HEK293 (cell line): ENCODE results near the gene LGALS13.

Source experiments
- CTCF ChIP-seq: fragments of 450-650 bp; formaldehyde crosslinking; IDR thresholded peaks from 2 replicates; pipeline ENCODE4 v1.5.1; 2016; ENCODE audit warnings: missing biosample characterization, missing genetic modification characterization
- IKZF3 ChIP-seq: fragments of 450-650 bp; IDR thresholded peaks from 2 replicates; pipeline ENCODE4 v1.5.0; 2018; ENCODE audit warnings: missing biosample characterization, mild to moderate bottlenecking, missing genetic modification characterization, moderate library complexity
- KLF9 ChIP-seq: fragments of 450-650 bp; formaldehyde crosslinking; IDR thresholded peaks from 2 replicates; pipeline ENCODE4 v1.5.1; 2016; ENCODE audit warnings: missing biosample characterization, missing genetic modification characterization, low read depth
- OSR2 ChIP-seq: fragments of 450-650 bp; formaldehyde crosslinking; IDR thresholded peaks from 2 replicates; pipeline ENCODE4 v1.5.1; 2016; ENCODE audit warnings: missing biosample characterization, missing genetic modification characterization
- REST ChIP-seq: fragments of 450-650 bp; formaldehyde crosslinking; IDR thresholded peaks from 2 replicates; pipeline ENCODE4 v1.5.1; 2016; ENCODE audit warnings: missing biosample characterization, missing genetic modification characterization
- SCRT2 ChIP-seq: fragments of 450-650 bp; formaldehyde crosslinking; IDR thresholded peaks from 2 replicates; pipeline ENCODE4 v1.5.1; 2016; ENCODE audit warnings: missing biosample characterization, missing genetic modification characterization
- TCF7L2 ChIP-seq: IDR thresholded peaks from 2 replicates; pipeline ENCODE4 v1.6.1; 2011; ENCODE audit warnings: low read depth, mild to moderate bottlenecking, inconsistent platforms, low read length, moderate library complexity, borderline replicate concordance
- ZBTB6 ChIP-seq: fragments of 450-650 bp; formaldehyde crosslinking; IDR thresholded peaks from 2 replicates; pipeline ENCODE4 v1.5.1; 2017; ENCODE audit warnings: missing biosample characterization, missing genetic modification characterization
- ZNF2 ChIP-seq: fragments of 450-650 bp; formaldehyde crosslinking; IDR thresholded peaks from 2 replicates; pipeline ENCODE4 v1.5.1; 2016; ENCODE audit warnings: missing biosample characterization, missing genetic modification characterization
- ZNF239 ChIP-seq: fragments of 450-650 bp; formaldehyde crosslinking; IDR thresholded peaks from 2 replicates; pipeline ENCODE4 v1.5.1; 2016; ENCODE audit warnings: missing biosample characterization, missing genetic modification characterization
- ZSCAN16 ChIP-seq: fragments of 450-650 bp; formaldehyde crosslinking; IDR thresholded peaks from 2 replicates; pipeline ENCODE4 v1.5.1; 2016; ENCODE audit warnings: missing biosample characterization, missing genetic modification characterization
- TF ChIP-seq, protein P1 (sequence below): IDR thresholded peaks from 2 replicates; pipeline ENCODE4 v1.6.1; 2011; ENCODE audit warnings: mild to moderate bottlenecking, low read depth, low read length, borderline replicate concordance
- TF ChIP-seq, protein P2 (sequence below): fragments of 450-650 bp; formaldehyde crosslinking; conservative IDR thresholded peaks from 2 replicates; pipeline ENCODE4 v1.5.1; 2016; ENCODE audit warnings: low read depth, missing biosample characterization, missing genetic modification characterization
- TF ChIP-seq, protein P3 (sequence below): fragments of 450-650 bp; formaldehyde crosslinking; IDR thresholded peaks from 2 replicates; pipeline ENCODE4 v1.5.1; 2016; ENCODE audit warnings: missing biosample characterization, missing genetic modification characterization, low read depth

DNA sequence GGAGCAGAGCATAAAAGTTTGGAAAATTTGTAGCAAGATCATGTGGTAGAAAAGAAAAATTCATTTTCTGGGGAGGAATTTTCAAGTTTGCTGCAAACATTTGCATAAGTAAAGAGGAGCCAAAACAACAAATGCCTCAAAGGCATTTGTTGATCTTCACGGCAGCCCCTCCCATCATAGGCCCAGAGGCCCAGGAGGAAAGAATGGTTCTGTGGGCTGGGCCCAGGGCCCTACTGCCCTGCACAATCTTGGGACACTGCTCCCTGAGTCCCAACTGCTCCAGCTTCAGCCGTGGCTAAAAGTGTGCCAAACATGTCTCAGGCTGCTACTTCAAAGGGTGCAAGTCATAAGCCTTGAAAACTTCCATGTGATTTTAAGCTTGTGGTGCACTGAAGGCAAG, 11.3 kb downstream of the LGALS13 start:
- no peak for TF ChIP-seq KLF9 (tag by site-specific recombination)
- no peak for TF ChIP-seq CTCF
- no peak for TF ChIP-seq ZNF2 (tag by site-specific recombination)
- no peak for TF ChIP-seq OSR2
- no peak for TF ChIP-seq SCRT2
- TF ChIP-seq, protein P1, sequence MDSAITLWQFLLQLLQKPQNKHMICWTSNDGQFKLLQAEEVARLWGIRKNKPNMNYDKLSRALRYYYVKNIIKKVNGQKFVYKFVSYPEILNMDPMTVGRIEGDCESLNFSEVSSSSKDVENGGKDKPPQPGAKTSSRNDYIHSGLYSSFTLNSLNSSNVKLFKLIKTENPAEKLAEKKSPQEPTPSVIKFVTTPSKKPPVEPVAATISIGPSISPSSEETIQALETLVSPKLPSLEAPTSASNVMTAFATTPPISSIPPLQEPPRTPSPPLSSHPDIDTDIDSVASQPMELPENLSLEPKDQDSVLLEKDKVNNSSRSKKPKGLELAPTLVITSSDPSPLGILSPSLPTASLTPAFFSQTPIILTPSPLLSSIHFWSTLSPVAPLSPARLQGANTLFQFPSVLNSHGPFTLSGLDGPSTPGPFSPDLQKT: no peak
- TF ChIP-seq ZNF239: no peak
- TF ChIP-seq ZBTB6 (tag by site-specific recombination): no peak
- TF ChIP-seq, protein P2, sequence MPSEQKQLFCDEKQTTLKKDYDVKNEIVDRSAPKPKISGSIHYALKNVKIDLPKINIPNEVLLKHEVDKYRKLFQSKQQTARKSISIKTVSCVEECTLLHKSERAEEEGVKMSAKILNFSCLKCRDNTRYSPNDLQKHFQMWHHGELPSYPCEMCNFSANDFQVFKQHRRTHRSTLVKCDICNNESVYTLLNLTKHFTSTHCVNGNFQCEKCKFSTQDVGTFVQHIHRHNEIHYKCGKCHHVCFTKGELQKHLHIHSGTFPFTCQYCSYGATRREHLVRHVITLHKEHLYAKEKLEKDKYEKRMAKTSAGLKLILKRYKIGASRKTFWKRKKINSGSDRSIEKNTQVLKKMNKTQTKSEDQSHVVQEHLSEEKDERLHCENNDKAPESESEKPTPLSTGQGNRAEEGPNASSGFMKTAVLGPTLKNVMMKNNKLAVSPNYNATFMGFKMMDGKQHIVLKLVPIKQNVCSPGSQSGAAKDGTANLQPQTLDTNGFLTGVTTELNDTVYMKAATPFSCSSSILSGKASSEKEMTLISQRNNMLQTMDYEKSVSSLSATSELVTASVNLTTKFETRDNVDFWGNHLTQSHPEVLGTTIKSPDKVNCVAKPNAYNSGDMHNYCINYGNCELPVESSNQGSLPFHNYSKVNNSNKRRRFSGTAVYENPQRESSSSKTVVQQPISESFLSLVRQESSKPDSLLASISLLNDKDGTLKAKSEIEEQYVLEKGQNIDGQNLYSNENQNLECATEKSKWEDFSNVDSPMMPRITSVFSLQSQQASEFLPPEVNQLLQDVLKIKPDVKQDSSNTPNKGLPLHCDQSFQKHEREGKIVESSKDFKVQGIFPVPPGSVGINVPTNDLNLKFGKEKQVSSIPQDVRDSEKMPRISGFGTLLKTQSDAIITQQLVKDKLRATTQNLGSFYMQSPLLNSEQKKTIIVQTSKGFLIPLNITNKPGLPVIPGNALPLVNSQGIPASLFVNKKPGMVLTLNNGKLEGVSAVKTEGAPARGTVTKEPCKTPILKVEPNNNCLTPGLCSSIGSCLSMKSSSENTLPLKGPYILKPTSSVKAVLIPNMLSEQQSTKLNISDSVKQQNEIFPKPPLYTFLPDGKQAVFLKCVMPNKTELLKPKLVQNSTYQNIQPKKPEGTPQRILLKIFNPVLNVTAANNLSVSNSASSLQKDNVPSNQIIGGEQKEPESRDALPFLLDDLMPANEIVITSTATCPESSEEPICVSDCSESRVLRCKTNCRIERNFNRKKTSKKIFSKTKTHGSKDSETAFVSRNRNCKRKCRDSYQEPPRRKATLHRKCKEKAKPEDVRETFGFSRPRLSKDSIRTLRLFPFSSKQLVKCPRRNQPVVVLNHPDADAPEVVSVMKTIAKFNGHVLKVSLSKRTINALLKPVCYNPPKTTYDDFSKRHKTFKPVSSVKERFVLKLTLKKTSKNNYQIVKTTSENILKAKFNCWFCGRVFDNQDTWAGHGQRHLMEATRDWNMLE (tag by site-specific recombination): no peak
- no peak for TF ChIP-seq REST (tag by site-specific recombination)
- TF ChIP-seq ZSCAN16 (tag by site-specific recombination): no peak
- TF ChIP-seq IKZF3 (tag by site-specific recombination): no peak
- TF ChIP-seq, protein P3, sequence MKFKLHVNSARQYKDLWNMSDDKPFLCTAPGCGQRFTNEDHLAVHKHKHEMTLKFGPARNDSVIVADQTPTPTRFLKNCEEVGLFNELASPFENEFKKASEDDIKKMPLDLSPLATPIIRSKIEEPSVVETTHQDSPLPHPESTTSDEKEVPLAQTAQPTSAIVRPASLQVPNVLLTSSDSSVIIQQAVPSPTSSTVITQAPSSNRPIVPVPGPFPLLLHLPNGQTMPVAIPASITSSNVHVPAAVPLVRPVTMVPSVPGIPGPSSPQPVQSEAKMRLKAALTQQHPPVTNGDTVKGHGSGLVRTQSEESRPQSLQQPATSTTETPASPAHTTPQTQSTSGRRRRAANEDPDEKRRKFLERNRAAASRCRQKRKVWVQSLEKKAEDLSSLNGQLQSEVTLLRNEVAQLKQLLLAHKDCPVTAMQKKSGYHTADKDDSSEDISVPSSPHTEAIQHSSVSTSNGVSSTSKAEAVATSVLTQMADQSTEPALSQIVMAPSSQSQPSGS (tag by site-specific recombination): no peak
- TF ChIP-seq TCF7L2: no peak
